Lower lobe of right lung (tissue), 2 donors: Measurements from ENCODE around the gene IGF2. TPM values are rescaled to one million over a fixed set of nuclear protein-coding genes. Genes with fewer than 3 reads are reported as not detected.

Experiments used
- ATAC-seq, 2 donors: fragments of 200-7000 bp; cut with Tn5 transposase; one replicate each; pipeline ENCODE4 v1.9.1; 2020 to 2022; ENCODE audit warnings: mild to moderate bottlenecking in 2 of 2, moderate library complexity in 2 of 2
- DNase-seq: peaks from one replicate; pipeline ENCODE4 v3.0.0-alpha.2; 2020
- H3K27ac ChIP-seq: fragments of 200-600 bp; one replicate; pipeline ENCODE4 v1.8.0; 2022
- H3K27me3 ChIP-seq: fragments of 200-600 bp; one replicate; pipeline ENCODE4 v1.8.0; 2022; ENCODE audit warnings: low read depth
- H3K36me3 ChIP-seq: fragments of 200-600 bp; one replicate; pipeline ENCODE4 v1.8.0; 2022; ENCODE audit warnings: mild to moderate bottlenecking
- H3K4me1 ChIP-seq: fragments of 200-600 bp; one replicate; pipeline ENCODE4 v1.8.0; 2022
- H3K4me3 ChIP-seq: fragments of 200-600 bp; one replicate; pipeline ENCODE4 v1.8.0; 2022; ENCODE audit warnings: mild to moderate bottlenecking
- H3K9me3 ChIP-seq: fragments of 200-600 bp; one replicate; pipeline ENCODE4 v1.8.0; 2022
- CTCF ChIP-seq: fragments of 200-600 bp; IDR thresholded peaks from one replicate; pipeline ENCODE4 v1.8.0; 2022; ENCODE audit warnings: antibody characterized with exemption, mild to moderate bottlenecking
- intact Hi-C: fragments of 100-400 bp; cut with DNase I; formaldehyde crosslinking; loops from one replicate; pipeline ENCODE4 v1.11.0; 2022
- total RNA-seq: library from RNA; stranded (reverse); fragmentation: NEBNext Ultra II Directional; extraction: Animal tissue kit (Norgen Biotek cat#: 25700); gene quantifications from one replicate; pipeline ENCODE4 v1.2.1, GENCODE V29; 2021
- donor health status: DM: no; HTN: yes; CAD: no; lungs with severe emphysema.

IGF2 gene
- total RNA-seq, 1 donor from 2014 or later = 33.9 TPM

DNA sequence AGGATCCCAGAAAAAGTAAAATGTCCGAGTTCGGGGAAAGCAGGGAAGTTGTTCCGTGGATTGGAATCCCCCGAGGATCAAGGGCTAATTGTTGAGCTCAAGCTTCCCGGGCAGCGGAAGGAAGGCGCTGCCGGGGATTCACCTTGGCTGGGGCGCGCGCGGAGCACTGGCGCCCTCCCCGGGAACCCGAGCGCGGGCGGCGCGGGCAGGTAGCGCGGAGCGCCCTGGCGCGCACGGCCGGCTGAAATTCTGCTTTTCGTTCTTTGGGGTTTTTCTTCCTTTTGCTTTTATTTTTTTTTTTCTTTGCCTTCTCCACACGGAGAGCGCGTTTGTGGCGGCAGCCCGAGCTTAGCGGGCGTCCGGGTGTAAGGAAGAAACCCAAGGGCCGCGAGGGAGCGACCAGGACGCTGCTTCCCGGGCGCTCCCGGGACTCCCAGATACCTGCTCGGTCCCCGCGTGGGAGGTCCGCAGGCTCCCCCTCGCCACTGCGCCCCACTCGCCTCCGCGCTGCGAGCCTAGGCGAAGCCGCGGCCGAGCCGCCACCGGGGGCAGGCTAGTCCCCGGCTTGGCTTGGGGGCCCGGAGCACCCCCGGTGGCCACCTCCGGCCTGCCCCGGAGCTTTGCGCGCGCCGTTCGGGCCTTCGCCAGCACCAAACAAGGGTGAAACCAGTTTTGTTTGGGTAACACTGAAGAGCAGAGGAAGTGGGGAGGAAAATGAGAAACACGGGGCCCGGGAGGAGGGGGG is 4.8 kb upstream of the IGF2 start:
- H3K4me3 ChIP-seq = no peak overlapping the region
- TF ChIP-seq CTCF = no peak
- no peaks in the 10 kb centered on the region for H3K9me3 ChIP-seq
- no peaks in the 10 kb centered on the region for H3K36me3 ChIP-seq
- peaks cover 14% of the 10 kb centered on the region for H3K4me1 ChIP-seq
- intact Hi-C loops = no loop called here
- ATAC-seq (no peak), DNase-seq (no peak)
- no peak overlapping the region for H3K27ac ChIP-seq
- H3K27me3 ChIP-seq = peaks cover 96% of the 10 kb centered on the region

GRCh38 chr11:2143477-2143798 is 4.2 kb upstream of the IGF2 start:
- intact Hi-C loops = no loop called here
- H3K27me3 ChIP-seq = peaks cover 95% of the 10 kb centered on the region
- no peak for TF ChIP-seq CTCF
- no peak overlapping the region for H3K27ac ChIP-seq
- no peak for ATAC-seq
- no peaks in the 10 kb centered on the region for H3K9me3 ChIP-seq
- H3K36me3 ChIP-seq = no peaks in the 10 kb centered on the region
- DNase-seq = no peak
- H3K4me3 ChIP-seq = no peak overlapping the region
- H3K4me1 ChIP-seq = peaks cover 14% of the 10 kb centered on the region

GRCh38 chr11:2142762-2143202 is 3.6 kb upstream of the IGF2 start:
- no peak for DNase-seq
- no peak for TF ChIP-seq CTCF
- intact Hi-C loops = no loop called here
- ATAC-seq = no peak
- H3K4me1 ChIP-seq = peaks cover 15% of the 10 kb centered on the region
- no peaks in the 10 kb centered on the region for H3K9me3 ChIP-seq
- peaks cover 89% of the 10 kb centered on the region for H3K27me3 ChIP-seq
- H3K4me3 ChIP-seq = no peak overlapping the region
- H3K27ac ChIP-seq = no peak overlapping the region
- H3K36me3 ChIP-seq = no peaks in the 10 kb centered on the region

GRCh38 chr11:2142300-2142759 is 3.1 kb upstream of the IGF2 start:
- Histone ChIP-seq H3K9me3 (no peaks in the 10 kb centered on the region), H3K4me1 (peaks cover 20% of the 10 kb centered on the region), H3K36me3 (no peaks in the 10 kb centered on the region), H3K27me3 (peaks cover 89% of the 10 kb centered on the region), H3K27ac (no peak overlapping the region), H3K4me3 (no peak overlapping the region)
- DNase-seq (no peak), ATAC-seq (no peak)
- intact Hi-C loops = no loop called here
- no peak for TF ChIP-seq CTCF

GRCh38 chr11:2140411-2141400 is 1.5 kb upstream of the IGF2 start:
- H3K27me3 ChIP-seq = peaks cover 89% of the 10 kb centered on the region
- H3K27ac ChIP-seq = no peak overlapping the region
- peaks cover 23% of the 10 kb centered on the region for H3K4me1 ChIP-seq
- no peaks in the 10 kb centered on the region for H3K9me3 ChIP-seq
- no peaks in the 10 kb centered on the region for H3K36me3 ChIP-seq
- ATAC-seq (no peak), DNase-seq (peak; percentile 35)
- TF ChIP-seq CTCF = no peak
- H3K4me3 ChIP-seq = no peak overlapping the region
- intact Hi-C loops = no loop called here
